ENCODE data around the gene IFNAR2.
"Not testable (repeated sequence)": the region's sequence is repeated elsewhere in the genome, so short reads cannot be mapped to it uniquely, and the experiment has no call there.

Gene IFNAR2

DNA sequence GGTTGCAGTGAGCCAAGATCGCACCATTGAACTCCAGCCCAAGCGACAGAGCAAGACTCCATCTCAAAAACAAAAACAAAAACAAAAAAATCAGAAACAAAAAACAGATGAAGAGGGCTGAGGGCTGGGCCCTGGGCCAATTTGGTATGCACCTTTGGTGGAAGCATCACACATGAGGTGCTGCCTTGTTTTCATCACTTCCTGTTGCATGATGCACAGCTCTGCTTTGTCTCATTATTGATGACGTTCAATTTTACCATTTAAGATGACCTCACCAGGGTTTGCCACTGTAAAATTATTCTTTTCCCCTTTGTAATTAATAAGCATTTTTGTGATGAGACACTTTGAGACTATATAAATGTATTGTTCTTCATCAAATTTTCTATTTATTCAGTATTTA, 9.8 kb upstream of the IFNAR2 start:
- Histone ChIP-seq H3K4me1 (no peaks in the 10 kb centered on the region), H3K36me3 (no peaks in the 10 kb centered on the region), H3K27me3 (peaks cover 10% of the 10 kb centered on the region), H3K4me3 (ENCODE audit: low read depth, low read length) (no peak overlapping the region), H3K9me3 (no peaks in the 10 kb centered on the region)
- DNase-seq, result no peak
- TF ChIP-seq, protein P1, sequence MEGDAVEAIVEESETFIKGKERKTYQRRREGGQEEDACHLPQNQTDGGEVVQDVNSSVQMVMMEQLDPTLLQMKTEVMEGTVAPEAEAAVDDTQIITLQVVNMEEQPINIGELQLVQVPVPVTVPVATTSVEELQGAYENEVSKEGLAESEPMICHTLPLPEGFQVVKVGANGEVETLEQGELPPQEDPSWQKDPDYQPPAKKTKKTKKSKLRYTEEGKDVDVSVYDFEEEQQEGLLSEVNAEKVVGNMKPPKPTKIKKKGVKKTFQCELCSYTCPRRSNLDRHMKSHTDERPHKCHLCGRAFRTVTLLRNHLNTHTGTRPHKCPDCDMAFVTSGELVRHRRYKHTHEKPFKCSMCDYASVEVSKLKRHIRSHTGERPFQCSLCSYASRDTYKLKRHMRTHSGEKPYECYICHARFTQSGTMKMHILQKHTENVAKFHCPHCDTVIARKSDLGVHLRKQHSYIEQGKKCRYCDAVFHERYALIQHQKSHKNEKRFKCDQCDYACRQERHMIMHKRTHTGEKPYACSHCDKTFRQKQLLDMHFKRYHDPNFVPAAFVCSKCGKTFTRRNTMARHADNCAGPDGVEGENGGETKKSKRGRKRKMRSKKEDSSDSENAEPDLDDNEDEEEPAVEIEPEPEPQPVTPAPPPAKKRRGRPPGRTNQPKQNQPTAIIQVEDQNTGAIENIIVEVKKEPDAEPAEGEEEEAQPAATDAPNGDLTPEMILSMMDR (IDR thresholded peaks at IDR 0.05; ENCODE audit: low read depth, low read length), result no peak

DNA sequence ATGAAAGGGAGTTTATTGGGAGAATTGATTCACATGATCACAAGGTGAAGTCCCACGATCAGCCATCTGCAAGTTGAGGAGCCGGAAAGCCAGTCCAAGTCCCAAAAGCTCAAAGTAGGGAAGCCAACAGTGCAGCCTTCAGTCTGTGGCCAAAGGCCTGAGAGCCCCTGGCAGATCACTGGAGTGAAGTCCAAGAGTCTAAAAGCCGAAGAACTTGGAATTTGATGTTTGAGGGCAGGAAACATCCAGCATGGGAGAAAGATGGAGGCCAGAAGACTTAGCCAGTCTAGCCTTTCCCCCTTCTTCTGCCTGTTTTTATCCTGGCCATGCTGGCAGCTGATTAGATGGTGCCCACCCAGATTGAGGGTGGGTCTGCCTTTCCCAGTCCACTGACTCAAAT, 4.4 kb upstream of the IFNAR2 start:
- not testable (repeated sequence) for H3K9me3 ChIP-seq; H3K36me3 ChIP-seq; H3K4me1 ChIP-seq; H3K4me3 ChIP-seq (ENCODE audit: low read depth, low read length); DNase-seq
- peaks cover 21% of the 10 kb centered on the region for H3K27me3 ChIP-seq

DNA sequence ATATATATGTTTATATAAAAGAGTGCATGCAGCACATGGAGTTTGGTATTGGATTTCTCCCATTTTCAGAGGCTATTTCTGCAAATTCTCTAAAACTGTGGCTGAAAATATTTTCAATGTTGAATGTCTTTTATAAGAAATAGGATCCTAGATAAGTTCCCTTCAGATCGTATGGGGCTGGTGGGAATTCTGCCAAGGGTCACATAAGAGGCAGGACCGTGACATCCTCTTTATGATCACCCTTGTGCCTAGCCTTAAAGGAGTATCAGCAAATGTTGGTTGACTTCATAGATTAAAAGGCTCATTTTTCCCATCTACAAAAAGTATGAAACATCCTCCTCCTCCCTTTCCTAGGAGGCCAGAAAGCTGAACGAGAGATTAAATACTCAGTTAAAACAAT, 1.3 kb upstream of the IFNAR2 start:
- peaks cover 17% of the 10 kb centered on the region for H3K27me3 ChIP-seq
- peaks cover 4% of the 10 kb centered on the region for H3K4me1 ChIP-seq
- no peak for DNase-seq
- H3K9me3 ChIP-seq, result no peaks in the 10 kb centered on the region
- TF ChIP-seq, protein P1 (IDR thresholded peaks at IDR 0.05; ENCODE audit: low read depth, low read length), result no peak
- H3K4me3 ChIP-seq (ENCODE audit: low read depth, low read length), result no peak overlapping the region
- H3K36me3 ChIP-seq, result no peaks in the 10 kb centered on the region; the same call in 1 of the 2 replicates

DNA sequence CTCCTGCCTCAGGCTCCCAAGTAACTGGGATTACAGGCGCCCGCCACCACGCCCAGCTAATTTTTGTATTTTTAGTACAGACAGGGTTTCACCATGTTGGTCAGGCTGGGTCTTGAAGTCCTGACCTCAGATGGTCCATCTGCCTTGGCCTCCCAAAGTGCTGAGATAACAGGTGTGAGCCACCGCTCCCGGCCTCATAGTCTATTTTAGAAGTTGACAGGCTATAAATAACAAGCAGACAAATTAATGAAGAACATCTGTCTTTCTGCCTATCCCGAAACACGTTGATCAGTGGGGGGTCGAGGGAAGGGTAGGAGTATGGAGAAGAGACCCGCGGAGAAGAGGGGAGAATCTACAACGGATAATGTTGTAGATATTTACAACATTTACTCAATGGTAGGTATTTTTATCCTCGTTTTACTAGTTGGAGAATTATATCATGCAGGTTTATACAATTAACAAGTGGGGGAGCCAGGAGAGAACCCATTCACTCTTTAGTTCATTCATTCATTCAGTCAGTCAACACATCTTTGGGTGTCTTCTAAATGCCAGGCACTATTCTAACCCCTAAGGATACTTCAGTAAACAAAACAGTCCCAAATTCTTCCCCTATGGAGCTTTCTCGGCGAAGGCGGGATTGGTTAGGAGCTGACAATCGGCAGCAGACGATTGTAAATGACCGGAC, 497 bp upstream of the IFNAR2 start:
- Histone ChIP-seq H3K27me3 (peaks cover 11% of the 10 kb centered on the region), H3K36me3 (no peaks in the 10 kb centered on the region; the same call in 1 of the 2 replicates), H3K4me1 (peaks cover 4% of the 10 kb centered on the region), H3K9me3 (no peaks in the 10 kb centered on the region), H3K4me3 (ENCODE audit: low read depth, low read length) (peak overlapping the region; percentile 50)
- TF ChIP-seq, protein P1 (IDR thresholded peaks at IDR 0.05; ENCODE audit: low read depth, low read length), result no peak
- no peak for DNase-seq

- H3K36me3 ChIP-seq, result no peaks in the 10 kb centered on the region; the same call in 1 of the 2 replicates
- H3K4me1 ChIP-seq, result peaks cover 4% of the 10 kb centered on the region
- no peaks in the 10 kb centered on the region for H3K9me3 ChIP-seq
- H3K4me3 ChIP-seq (ENCODE audit: low read depth, low read length), result peak overlapping the region; percentile 87
- peak; percentile 48 for DNase-seq
- H3K27me3 ChIP-seq, result peaks cover 11% of the 10 kb centered on the region
- TF ChIP-seq, protein P1 (IDR thresholded peaks at IDR 0.05; ENCODE audit: low read depth, low read length), result no peak
These were observed 997 bp downstream of the IFNAR2 start for GRCh38 chr21:33230545-33231324.

- no peak overlapping the region for H3K4me3 ChIP-seq (ENCODE audit: low read depth, low read length)
- no peaks in the 10 kb centered on the region; the same call in 1 of the 2 replicates for H3K36me3 ChIP-seq
- H3K27me3 ChIP-seq, result peaks cover 6% of the 10 kb centered on the region; the same call in 1 of the 2 replicates
- TF ChIP-seq, protein P1 (IDR thresholded peaks at IDR 0.05; ENCODE audit: low read depth, low read length), result no peak
- H3K9me3 ChIP-seq, result no peaks in the 10 kb centered on the region
- no peak for DNase-seq
- H3K4me1 ChIP-seq, result peaks cover 4% of the 10 kb centered on the region
These were observed 1.8 kb downstream of the IFNAR2 start for GRCh38 chr21:33231526-33231925.

All from BE2C (cell line).